HCT116 (cell line): ENCODE data around the gene PRICKLE2. TPM values are rescaled to one million over a fixed set of nuclear protein-coding genes. Genes with fewer than 3 reads are reported as not detected.

Source experiments
- ATAC-seq: fragments of 200-7000 bp; cut with Tn5 transposase; 2 replicates; pipeline ENCODE4 v1.9.1; 2020; ENCODE audit warnings: mild to moderate bottlenecking, moderate library complexity
- BruUV-seq: library from RNA; stranded (reverse); fragments of 400-500 nt; replicated peaks from 2 replicates; lab custom pipeline; 2021; lab: Mats Ljungman, UMichigan
- CTCF ChIA-PET: fragments of 300-600 bp; sonication (Branson Sonifier 250); formaldehyde crosslinking; loops from one replicate; lab custom pipeline; 2021; ENCODE audit warnings: antibody characterized with exemption; lab: Charles Lee
- POLR2A ChIA-PET: fragments of 300-600, 350-600 bp; sonication (Branson Sonifier 250); formaldehyde crosslinking; loops from one replicate; lab custom pipeline; 2021; ENCODE audit warnings: antibody characterized with exemption; lab: Charles Lee
- RAD21 ChIA-PET, 2 experiments: fragments of 300-600 bp; sonication (Branson Sonifier 250); formaldehyde crosslinking; loops; one replicate each; lab custom pipeline; 2023; ENCODE audit warnings: low total read pairs in 2 of 2; ENCODE audit not compliant: uncharacterized antibody in 2 of 2, unreplicated experiment in 2 of 2, low non-redundant PET in 1 of 2; lab: Charles Lee
- DNase-seq: peaks from one replicate; pipeline ENCODE4 v3.0.0-alpha.2; 2010; ENCODE audit warnings: low read depth, low spot score
- H2AFZ ChIP-seq: fragments of 200-600 bp; shearing (Covaris generic), sonication (generic); 2 replicates; pipeline ENCODE4 v1.6.1; 2017; ENCODE audit warnings: low read depth, mixed run types, mixed read lengths, antibody characterized with exemption, low read length; ENCODE audit not compliant: poor library complexity, severe bottlenecking
- H3K27ac ChIP-seq: 2 replicates; pipeline ENCODE4 v1.5.1; 2012; ENCODE audit warnings: low read depth, low read length
- H3K27me3 ChIP-seq: fragments of 200-600 bp; sonication (generic); 2 replicates; pipeline ENCODE4 v1.6.1; 2016; ENCODE audit warnings: mixed run types, low read length, mixed read lengths; ENCODE audit not compliant: insufficient read depth
- H3K36me3 ChIP-seq, 2 experiments: fragments of 200-500 bp in 1 of 2; fragments of 200-600 bp in 1 of 2; sonication (Bioruptor generic) in 1 of 2; sonication (generic) in 1 of 2; 2 replicates each; pipeline versions ENCODE4 v1.5.1 to v1.6.1; 2014 to 2016; ENCODE audit warnings: low read length in 2 of 2, inconsistent platforms in 1 of 2, mixed read lengths in 1 of 2, mixed run types in 1 of 2; ENCODE audit not compliant: insufficient read depth in 2 of 2, control insufficient read depth in 1 of 2
- H3K4me1 ChIP-seq, 2 experiments: fragments of 200-600 bp in 1 of 2; sonication (generic) in 1 of 2; 2 replicates each; pipeline versions ENCODE4 v1.5.1 to v1.6.1; 2012 to 2017; ENCODE audit warnings: low read length in 2 of 2, inconsistent platforms in 1 of 2, mild to moderate bottlenecking in 1 of 2, mixed read lengths in 1 of 2, mixed run types in 1 of 2, moderate library complexity in 1 of 2; ENCODE audit not compliant: insufficient read depth in 2 of 2, control insufficient read depth in 1 of 2
- H3K4me2 ChIP-seq: fragments of 200-600 bp; sonication (generic); 2 replicates; pipeline ENCODE4 v1.6.1; 2017; ENCODE audit warnings: mixed run types, low read length, mixed read lengths
- H3K4me3 ChIP-seq, 2 experiments: fragments of 200-600 bp in 1 of 2; sonication (generic) in 1 of 2; replicated peaks in 1 of 2; 2 replicates each; pipeline ENCODE4 v1.5.1; 2011 to 2016; ENCODE audit warnings: low read length in 2 of 2, control low read depth in 1 of 2, low read depth in 1 of 2, mild to moderate bottlenecking in 1 of 2, mixed read lengths in 1 of 2, mixed run types in 1 of 2
- H3K79me2 ChIP-seq: fragments of 200-600 bp; sonication (generic); 2 replicates; pipeline ENCODE4 v1.6.1; 2017; ENCODE audit warnings: mild to moderate bottlenecking, mixed run types, low read length, moderate library complexity, mixed read lengths; ENCODE audit not compliant: insufficient read depth
- H3K9ac ChIP-seq: fragments of 200-600 bp; sonication (generic); 2 replicates; pipeline ENCODE4 v1.6.1; 2016; ENCODE audit warnings: low read length, mixed read lengths
- H3K9me2 ChIP-seq: fragments of 200-600 bp; sonication (generic), shearing (Covaris generic); 2 replicates; pipeline ENCODE4 v1.6.1; 2017; ENCODE audit warnings: mixed run types, mild to moderate bottlenecking, moderate library complexity; ENCODE audit not compliant: insufficient read depth
- H3K9me3 ChIP-seq, 2 experiments: fragments of 200-500 bp in 1 of 2; fragments of 200-600 bp in 1 of 2; sonication (Bioruptor generic) in 1 of 2; sonication (generic) in 1 of 2; 2 replicates each; pipeline ENCODE4 v1.6.1; 2014 to 2017; ENCODE audit warnings: low read length in 2 of 2, mixed read lengths in 2 of 2, inconsistent platforms in 1 of 2, low read depth in 1 of 2, mild to moderate bottlenecking in 1 of 2, mixed run types in 1 of 2, moderate library complexity in 1 of 2; ENCODE audit not compliant: control insufficient read depth in 1 of 2, insufficient read depth in 1 of 2
- H4K20me1 ChIP-seq: fragments of 200-600 bp; sonication (generic), shearing (Covaris generic); 2 replicates; pipeline ENCODE4 v1.6.1; 2017; ENCODE audit warnings: mixed run types, mild to moderate bottlenecking, moderate library complexity; ENCODE audit not compliant: insufficient read depth
- CBX3 ChIP-seq: IDR thresholded peaks from 2 replicates; pipeline ENCODE4 v1.6.1; 2012; ENCODE audit warnings: low read depth
- CEBPB ChIP-seq: IDR thresholded peaks from 2 replicates; pipeline ENCODE4 v1.6.1; 2012; ENCODE audit warnings: low read depth
- EGR1 ChIP-seq: IDR thresholded peaks from 2 replicates; pipeline ENCODE4 v1.6.1; 2012; ENCODE audit warnings: low read depth
- ELF1 ChIP-seq: IDR thresholded peaks from 2 replicates; pipeline ENCODE4 v1.6.1; 2012; ENCODE audit warnings: low read depth, borderline replicate concordance
- EZH2 ChIP-seq: fragments of 200-600 bp; sonication (generic); IDR thresholded peaks from 2 replicates; pipeline ENCODE4 v1.6.1; 2017; ENCODE audit warnings: antibody characterized with exemption, mixed run types
- EZH2phosphoT487 ChIP-seq: fragments of 200-600 bp; IDR thresholded peaks from 2 replicates; pipeline ENCODE4 v1.6.1; 2018; ENCODE audit warnings: antibody characterized with exemption, borderline replicate concordance
- FOSL1 ChIP-seq: IDR thresholded peaks from 2 replicates; pipeline ENCODE4 v1.6.1; 2012; ENCODE audit warnings: low read depth
- JUND ChIP-seq: IDR thresholded peaks from 2 replicates; pipeline ENCODE4 v1.6.1; 2012
- POLR2A ChIP-seq: IDR thresholded peaks from 2 replicates; pipeline ENCODE4 v1.7.0; 2011; ENCODE audit warnings: borderline replicate concordance; ENCODE audit not compliant: insufficient read depth, insufficient read length; ENCODE audit errors: extremely low read depth
- POLR2AphosphoS5 ChIP-seq: IDR thresholded peaks from 2 replicates; pipeline ENCODE4 v1.6.1; 2011; ENCODE audit warnings: mild to moderate bottlenecking, low read depth, low read length, moderate library complexity
- RAD21 ChIP-seq: IDR thresholded peaks from 2 replicates; pipeline ENCODE4 v1.6.1; 2012; ENCODE audit warnings: low read depth, mild to moderate bottlenecking
- SIN3A ChIP-seq: IDR thresholded peaks from 2 replicates; pipeline ENCODE4 v1.6.1; 2012; ENCODE audit warnings: low read depth
- SP1 ChIP-seq: IDR thresholded peaks from 2 replicates; pipeline ENCODE4 v1.6.1; 2012; ENCODE audit warnings: low read depth
- SRF ChIP-seq: IDR thresholded peaks from 2 replicates; pipeline ENCODE4 v1.6.1; 2012; ENCODE audit warnings: low read depth
- TCF7L2 ChIP-seq: IDR thresholded peaks from 2 replicates; pipeline ENCODE4 v1.7.0; 2011; ENCODE audit warnings: borderline replicate concordance, inconsistent platforms; ENCODE audit not compliant: insufficient read depth, insufficient read length; ENCODE audit errors: extremely low read depth
- YY1 ChIP-seq: IDR thresholded peaks from 2 replicates; pipeline ENCODE4 v1.6.1; 2011; ENCODE audit warnings: low read length, low read depth, moderate library complexity, mild to moderate bottlenecking; ENCODE audit not compliant: insufficient replicate concordance; ENCODE audit errors: extremely low read depth
- ZNF274 ChIP-seq: fragments of 200-500 bp; sonication (Bioruptor generic); IDR thresholded peaks from 2 replicates; pipeline ENCODE4 v1.6.1; 2014; ENCODE audit warnings: mild to moderate bottlenecking, low read depth, low read length, inconsistent platforms
- intact Hi-C: fragments of 100-400 bp; cut with micrococcal nuclease; formaldehyde crosslinking; loops from 2 replicates; pipeline ENCODE4 v1.10.0; 2022
- total RNA-seq: library from RNA; stranded (reverse); gene quantifications from one replicate; pipeline ENCODE4 v1.2.1, GENCODE V29; 2021; ENCODE audit not compliant: unreplicated experiment
- TF ChIP-seq, protein P1 (sequence below), 3 experiments: fragments of 200-600 bp in 1 of 3; sonication (generic) in 1 of 3; IDR thresholded peaks in 2 of 3; conservative IDR thresholded peaks in 1 of 3; 2 replicates each; pipeline ENCODE4 v1.5.1; 2012 to 2017; ENCODE audit warnings: low read depth in 2 of 3, low read length in 2 of 3, antibody characterized with exemption in 1 of 3, borderline replicate concordance in 1 of 3, control low read depth in 1 of 3, mild to moderate bottlenecking in 1 of 3, mixed read lengths in 1 of 3, mixed run types in 1 of 3, moderate library complexity in 1 of 3; ENCODE audit not compliant: insufficient read depth in 1 of 3
- TF ChIP-seq, protein P2 (sequence below): IDR thresholded peaks from 2 replicates; pipeline ENCODE4 v1.6.1; 2012
- TF ChIP-seq, protein P3 (sequence below): IDR thresholded peaks from 2 replicates; pipeline ENCODE4 v1.6.1; 2012

PRICKLE2 gene
- total RNA-seq, 1 experiment from 2014 or later: 0.05 TPM

DNA sequence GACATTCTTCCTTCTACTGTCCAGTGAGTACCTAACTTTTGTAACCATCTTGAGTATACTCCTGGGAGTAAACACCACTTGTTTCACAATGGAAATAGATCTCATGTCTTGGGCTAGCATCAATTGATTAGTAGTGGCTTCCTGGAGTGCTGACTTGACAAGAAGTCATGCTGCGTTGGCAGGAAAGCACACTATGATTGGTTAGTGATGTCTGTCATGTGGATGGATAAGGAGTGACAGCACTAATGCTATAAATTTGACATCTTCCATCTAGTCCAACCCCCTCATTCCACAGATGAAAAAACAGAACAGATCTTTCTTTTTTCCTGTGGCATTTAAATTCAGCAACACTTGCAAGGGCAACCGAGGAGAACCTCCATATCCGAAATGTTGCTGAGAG lies 47.6 kb upstream of the PRICKLE2 start:
- intact Hi-C loops: no loop called here
- Histone ChIP-seq H3K36me3 (no peaks in the 10 kb centered on the region), H3K4me3 (no peak overlapping the region), H2AFZ (no peak overlapping the region), H3K27me3 (0 out of 2 replicates have a peak, but pooled peaks cover 3% of the 10 kb centered on the region), H3K9me3 (no peaks in the 10 kb centered on the region; a peak in 1 of 4 replicates), H3K79me2 (no peaks in the 10 kb centered on the region), H3K4me1 (no peaks in the 10 kb centered on the region), H4K20me1 (no peaks in the 10 kb centered on the region), H3K9me2 (no peaks in the 10 kb centered on the region), H3K9ac (no peak overlapping the region), H3K4me2 (no peak overlapping the region), H3K27ac (no peak overlapping the region)
- ChIA-PET RAD21 (no interaction called here), POLR2A (no interaction called here), CTCF (no interaction called here)
- DNase-seq (no peak), ATAC-seq (no peak)
- BruUV-seq: no TSS peak
- TF ChIP-seq FOSL1 (no peak), POLR2A (no peak), SIN3A (no peak), CBX3 (no peak), RAD21 (no peak), ELF1 (no peak), SRF (no peak), ZNF274 (no peak), EGR1 (no peak), YY1 (no peak), JUND (no peak), SP1 (no peak), CEBPB (no peak), TCF7L2 (no peak), POLR2AphosphoS5 (no peak), EZH2 (no peak), EZH2phosphoT487 (no peak)
- TF ChIP-seq, protein P1, sequence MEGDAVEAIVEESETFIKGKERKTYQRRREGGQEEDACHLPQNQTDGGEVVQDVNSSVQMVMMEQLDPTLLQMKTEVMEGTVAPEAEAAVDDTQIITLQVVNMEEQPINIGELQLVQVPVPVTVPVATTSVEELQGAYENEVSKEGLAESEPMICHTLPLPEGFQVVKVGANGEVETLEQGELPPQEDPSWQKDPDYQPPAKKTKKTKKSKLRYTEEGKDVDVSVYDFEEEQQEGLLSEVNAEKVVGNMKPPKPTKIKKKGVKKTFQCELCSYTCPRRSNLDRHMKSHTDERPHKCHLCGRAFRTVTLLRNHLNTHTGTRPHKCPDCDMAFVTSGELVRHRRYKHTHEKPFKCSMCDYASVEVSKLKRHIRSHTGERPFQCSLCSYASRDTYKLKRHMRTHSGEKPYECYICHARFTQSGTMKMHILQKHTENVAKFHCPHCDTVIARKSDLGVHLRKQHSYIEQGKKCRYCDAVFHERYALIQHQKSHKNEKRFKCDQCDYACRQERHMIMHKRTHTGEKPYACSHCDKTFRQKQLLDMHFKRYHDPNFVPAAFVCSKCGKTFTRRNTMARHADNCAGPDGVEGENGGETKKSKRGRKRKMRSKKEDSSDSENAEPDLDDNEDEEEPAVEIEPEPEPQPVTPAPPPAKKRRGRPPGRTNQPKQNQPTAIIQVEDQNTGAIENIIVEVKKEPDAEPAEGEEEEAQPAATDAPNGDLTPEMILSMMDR (IDR thresholded peaks at IDR 0.05 in 2 of 3, conservative IDR thresholded peaks at IDR 0.05 in 1 of 3; ENCODE audit: borderline replicate concordance in 1 of 3, insufficient read depth in 1 of 3, low read depth in 2 of 3, low read length in 2 of 3): no peak
- TF ChIP-seq, protein P2, sequence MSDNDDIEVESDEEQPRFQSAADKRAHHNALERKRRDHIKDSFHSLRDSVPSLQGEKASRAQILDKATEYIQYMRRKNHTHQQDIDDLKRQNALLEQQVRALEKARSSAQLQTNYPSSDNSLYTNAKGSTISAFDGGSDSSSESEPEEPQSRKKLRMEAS: no peak
- TF ChIP-seq, protein P3, sequence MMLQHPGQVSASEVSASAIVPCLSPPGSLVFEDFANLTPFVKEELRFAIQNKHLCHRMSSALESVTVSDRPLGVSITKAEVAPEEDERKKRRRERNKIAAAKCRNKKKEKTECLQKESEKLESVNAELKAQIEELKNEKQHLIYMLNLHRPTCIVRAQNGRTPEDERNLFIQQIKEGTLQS: no peak
